PFSK-1 (cell line): Measurements from ENCODE around the gene PNPLA7.

Source experiments
- FOXP2 ChIP-seq: optimal IDR thresholded peaks from 2 replicates; pipeline ENCODE3; 2011; ENCODE audit warnings: borderline replicate concordance, control low read depth, inconsistent platforms; ENCODE audit not compliant: insufficient read depth; ENCODE audit errors: extremely low read length, extremely low read depth
- POLR2AphosphoS5 ChIP-seq: IDR thresholded peaks from 2 replicates; pipeline ENCODE4 v1.6.1; 2012; ENCODE audit warnings: low read depth, mild to moderate bottlenecking, control low read depth, low read length, moderate library complexity
- REST ChIP-seq, 2 experiments: IDR thresholded peaks; 2 replicates each; pipeline versions ENCODE4 v1.6.1 to v1.8.0; 2011 to 2012; ENCODE audit warnings: low read depth in 2 of 2, low read length in 2 of 2, control low read depth in 1 of 2, inconsistent platforms in 1 of 2, mild to moderate bottlenecking in 1 of 2, moderate library complexity in 1 of 2; ENCODE audit not compliant: insufficient read depth in 1 of 2
- SIN3A ChIP-seq: IDR thresholded peaks from 2 replicates; pipeline ENCODE4 v1.6.1; 2012; ENCODE audit warnings: mild to moderate bottlenecking, low read length, moderate library complexity, borderline replicate concordance; ENCODE audit not compliant: insufficient read depth
- TAF1 ChIP-seq: IDR thresholded peaks from 2 replicates; pipeline ENCODE4 v1.6.1; 2012; ENCODE audit warnings: low read length, control low read depth, borderline replicate concordance; ENCODE audit not compliant: insufficient read depth

Gene PNPLA7

GRCh38 chr9:137462986-137463930, 86.9 kb downstream of the PNPLA7 start:
- TF ChIP-seq TAF1 (no peak), SIN3A (no peak), FOXP2 (no peak), REST (IDR thresholded peaks at IDR 0.05; ENCODE audit: insufficient read depth in 1 of 2, low read depth in 2 of 2, low read length in 2 of 2) (no peak), POLR2AphosphoS5 (no peak)

GRCh38 chr9:137462396-137462985, 87.7 kb downstream of the PNPLA7 start:
- TF ChIP-seq TAF1 (no peak), POLR2AphosphoS5 (no peak), REST (IDR thresholded peaks at IDR 0.05; ENCODE audit: insufficient read depth in 1 of 2, low read depth in 2 of 2, low read length in 2 of 2) (no peak), SIN3A (no peak), FOXP2 (no peak)

- no peak for TF ChIP-seq TAF1
- TF ChIP-seq POLR2AphosphoS5 = no peak
- TF ChIP-seq REST (IDR thresholded peaks at IDR 0.05; ENCODE audit: insufficient read depth in 1 of 2, low read depth in 2 of 2, low read length in 2 of 2) = no peak
- no peak for TF ChIP-seq SIN3A
- no peak for TF ChIP-seq FOXP2
These were observed 88.4 kb downstream of the PNPLA7 start for GRCh38 chr9:137461663-137462395.

GRCh38 chr9:137461316-137461662, 88.9 kb downstream of the PNPLA7 start:
- TF ChIP-seq FOXP2 (no peak), SIN3A (no peak), POLR2AphosphoS5 (no peak), REST (IDR thresholded peaks at IDR 0.05; ENCODE audit: insufficient read depth in 1 of 2, low read depth in 2 of 2, low read length in 2 of 2) (no peak), TAF1 (no peak)
